H9 (cell line): ENCODE measurements around the gene DHX38. TPM values are rescaled to one million over a fixed set of nuclear protein-coding genes. Genes with fewer than 3 reads are reported as not detected.

Experiments used
- DNase-seq: peaks from one replicate; pipeline ENCODE4 v3.0.0-alpha.2; 2017
- H2AFZ ChIP-seq: one replicate; pipeline ENCODE4 v1.6.1; 2013; ENCODE audit warnings: mild to moderate bottlenecking, low read length, control low read depth, moderate library complexity
- H2AK5ac ChIP-seq: 2 replicates; pipeline ENCODE4 v1.6.1; 2013; ENCODE audit warnings: low read length, control low read depth, mixed read lengths; ENCODE audit not compliant: insufficient read length
- H2BK120ac ChIP-seq: one replicate; pipeline ENCODE4 v1.6.1; 2013; ENCODE audit warnings: low read depth, mild to moderate bottlenecking, low read length, control low read depth, inconsistent platforms; ENCODE audit not compliant: poor library complexity, severe bottlenecking
- H2BK12ac ChIP-seq: 2 replicates; pipeline ENCODE4 v1.6.1; 2013; ENCODE audit warnings: low read length, control low read depth, mixed read lengths, low read depth; ENCODE audit not compliant: insufficient read length
- H2BK15ac ChIP-seq: 2 replicates; pipeline ENCODE4 v1.6.1; 2013; ENCODE audit warnings: low read depth, low read length, control low read depth
- H2BK20ac ChIP-seq: one replicate; pipeline ENCODE4 v1.6.1; 2013; ENCODE audit warnings: low read depth, mild to moderate bottlenecking, low read length, control low read depth, inconsistent platforms; ENCODE audit not compliant: poor library complexity, severe bottlenecking
- H2BK5ac ChIP-seq: 2 replicates; pipeline ENCODE4 v1.6.1; 2013; ENCODE audit warnings: low read length, control low read depth, mixed read lengths; ENCODE audit not compliant: insufficient read length
- H3K14ac ChIP-seq: 2 replicates; pipeline ENCODE4 v1.6.1; 2013; ENCODE audit warnings: low read length, control low read depth; ENCODE audit not compliant: insufficient read depth
- H3K18ac ChIP-seq: 2 replicates; pipeline ENCODE4 v1.6.1; 2013; ENCODE audit warnings: low read depth, mild to moderate bottlenecking, mixed read lengths, low read length, control low read depth; ENCODE audit not compliant: insufficient read length
- H3K23ac ChIP-seq: 2 replicates; pipeline ENCODE4 v1.6.1; 2013; ENCODE audit warnings: low read length, control low read depth, mixed read lengths, low read depth; ENCODE audit not compliant: insufficient read length
- H3K23me2 ChIP-seq: 2 replicates; pipeline ENCODE4 v1.6.1; 2013; ENCODE audit warnings: low read depth, mild to moderate bottlenecking, mixed read lengths, low read length, control low read depth; ENCODE audit not compliant: insufficient read length, poor library complexity, severe bottlenecking
- H3K27ac ChIP-seq: 2 replicates; pipeline ENCODE4 v1.5.1; 2013; ENCODE audit warnings: low read length, control low read depth, mixed read lengths, low read depth; ENCODE audit not compliant: insufficient read length
- H3K27me3 ChIP-seq: 2 replicates; pipeline ENCODE4 v1.6.1; 2013; ENCODE audit warnings: low read length, control low read depth, inconsistent platforms; ENCODE audit not compliant: insufficient read depth
- H3K4ac ChIP-seq: 2 replicates; pipeline ENCODE4 v1.6.1; 2013; ENCODE audit warnings: low read depth, mild to moderate bottlenecking, control low read depth, inconsistent platforms, low read length, moderate library complexity
- H3K4me1 ChIP-seq: 2 replicates; pipeline ENCODE4 v1.6.1; 2013; ENCODE audit warnings: low read length, control low read depth, inconsistent platforms; ENCODE audit not compliant: insufficient read depth
- H3K4me2 ChIP-seq: 2 replicates; pipeline ENCODE4 v1.6.1; 2013; ENCODE audit warnings: low read length, control low read depth, mixed read lengths; ENCODE audit not compliant: insufficient read length, insufficient read depth
- H3K56ac ChIP-seq: 2 replicates; pipeline ENCODE4 v1.6.1; 2013; ENCODE audit warnings: low read depth, mild to moderate bottlenecking, mixed read lengths, low read length, control low read depth; ENCODE audit not compliant: insufficient read length
- H3K79me1 ChIP-seq: 2 replicates; pipeline ENCODE4 v1.6.1; 2013; ENCODE audit warnings: low read depth, mild to moderate bottlenecking, moderate library complexity, low read length, control low read depth, inconsistent platforms; ENCODE audit not compliant: insufficient read depth, poor library complexity, severe bottlenecking
- H3K79me2 ChIP-seq: 2 replicates; pipeline ENCODE4 v1.6.1; 2013; ENCODE audit warnings: low read length, control low read depth, inconsistent platforms; ENCODE audit not compliant: insufficient read depth
- H3K9ac ChIP-seq: 2 replicates; pipeline ENCODE4 v1.6.1; 2013; ENCODE audit warnings: low read length, control low read depth, mixed read lengths; ENCODE audit not compliant: insufficient read length; ENCODE audit errors: extremely low read depth
- H3K9me3 ChIP-seq: one replicate; pipeline ENCODE4 v1.6.1; 2013; ENCODE audit warnings: low read depth, low read length, inconsistent platforms; ENCODE audit not compliant: control insufficient read depth
- H3T11ph ChIP-seq: one replicate; pipeline ENCODE4 v1.6.1; 2013; ENCODE audit warnings: mild to moderate bottlenecking, low read length, control low read depth, inconsistent platforms
- H4K20me1 ChIP-seq: one replicate; pipeline ENCODE4 v1.6.1; 2013; ENCODE audit not compliant: control insufficient read depth, insufficient read length, insufficient read depth
- H4K5ac ChIP-seq: 2 replicates; pipeline ENCODE4 v1.6.1; 2013; ENCODE audit warnings: low read depth, mild to moderate bottlenecking, mixed read lengths, low read length, control low read depth; ENCODE audit not compliant: insufficient read length
- H4K8ac ChIP-seq: replicated peaks from 2 replicates; pipeline ENCODE4 v1.6.1; 2013; ENCODE audit warnings: low read length, control low read depth, mixed read lengths, low read depth; ENCODE audit not compliant: insufficient read length
- H4K91ac ChIP-seq: 2 replicates; pipeline ENCODE4 v1.6.1; 2013; ENCODE audit warnings: low read depth, mild to moderate bottlenecking, moderate library complexity, mixed read lengths, low read length, control low read depth; ENCODE audit not compliant: insufficient read length
- H3K27ac Mint-ChIP-seq, 3 experiments: 2 replicates in 2 of 3; 3 replicates in 1 of 3; pipeline ENCODE4 v1.8.0; 2020 to 2021; ENCODE audit warnings: mixed read lengths in 3 of 3, mild to moderate bottlenecking in 1 of 3, moderate library complexity in 1 of 3
- H3K27me3 Mint-ChIP-seq: 2 replicates; pipeline ENCODE4 v1.8.0; 2021; ENCODE audit warnings: low read depth, mild to moderate bottlenecking, moderate library complexity, mixed read lengths
- H3K36me3 Mint-ChIP-seq, 3 experiments: 2 replicates in 2 of 3; 3 replicates in 1 of 3; pipeline ENCODE4 v1.8.0; 2020 to 2021; ENCODE audit warnings: low read depth in 3 of 3, mixed read lengths in 3 of 3; ENCODE audit not compliant: insufficient read depth in 1 of 3
- H3K4me1 Mint-ChIP-seq, 2 experiments: 2 replicates each; pipeline ENCODE4 v1.8.0; 2020; ENCODE audit warnings: mixed read lengths in 2 of 2
- H3K4me3 Mint-ChIP-seq, 2 experiments: 2 replicates in 1 of 2; 3 replicates in 1 of 2; pipeline ENCODE4 v1.8.0; 2020 to 2021; ENCODE audit warnings: mild to moderate bottlenecking in 2 of 2, mixed read lengths in 2 of 2, moderate library complexity in 1 of 2
- H3K9me3 Mint-ChIP-seq, 2 experiments: 2 replicates in 1 of 2; 3 replicates in 1 of 2; pipeline ENCODE4 v1.8.0; 2020; ENCODE audit warnings: mild to moderate bottlenecking in 2 of 2, mixed read lengths in 2 of 2, moderate library complexity in 1 of 2
- CTCF ChIP-seq: fragments of 200-600 bp; sonication (generic); conservative IDR thresholded peaks from 3 replicates; pipeline ENCODE4 v1.8.0; 2021; ENCODE audit warnings: antibody characterized with exemption, mild to moderate bottlenecking
- WGBS: extraction: QIAGEN DNeasy Blood & Tissue Kit; methylation state at CpG from one replicate; pipeline ENCODE4 v1.1.7; 2013; ENCODE audit warnings: missing lambda C conversion rate, low lambda C conversion rate, mixed read lengths; ENCODE audit not compliant: insufficient read length; ENCODE audit errors: extremely low coverage; 5-methylcytosine and 5-hydroxymethylcytosine counted together
- total RNA-seq: library from RNA; stranded (reverse); gene quantifications from 2 replicates; pipeline ENCODE4 v1.2.1, GENCODE V29; 2021

Gene DHX38
- total RNA-seq, 1 experiment from 2014 or later = 60.5 TPM

GRCh38 chr16:72092832-72093447 is 707 bp upstream of the DHX38 start:
- Mint-ChIP-seq H3K9me3 (no peaks in the 10 kb centered on the region), H3K36me3 (peaks cover 2 to 39% (median 38%) of the 10 kb centered on the region in 3 experiments; a peak in 5 of 7 replicates), H3K4me3 (peak overlapping the region; percentile 98), H3K4me1 (peaks cover 14 to 16% of the 10 kb centered on the region in 2 experiments), H3K27ac (peak overlapping the region; percentile 65 to 98 (median 96); a peak in 6 of 7 replicates), H3K27me3 (no peaks in the 10 kb centered on the region)
- peaks cover 6% of the 10 kb centered on the region for H3K23me2 ChIP-seq
- H3K23ac ChIP-seq = no peak overlapping the region
- no peak overlapping the region for H2BK5ac ChIP-seq
- no peak overlapping the region for H3K27ac ChIP-seq
- H2BK20ac ChIP-seq = no peak overlapping the region
- H3K56ac ChIP-seq = no peak overlapping the region
- H2BK15ac ChIP-seq = no peak overlapping the region
- H3T11ph ChIP-seq = no peak overlapping the region
- no peak overlapping the region for H2BK12ac ChIP-seq
- no peak for DNase-seq
- H3K4ac ChIP-seq = no peak overlapping the region
- H3K4me1 ChIP-seq = peaks cover 7% of the 10 kb centered on the region; the same call in 1 of the 2 replicates
- H2AFZ ChIP-seq = peak overlapping the region; percentile 69
- H4K91ac ChIP-seq = no peak overlapping the region
- no peak overlapping the region for H4K8ac ChIP-seq
- no peaks in the 10 kb centered on the region for H3K27me3 ChIP-seq
- H3K18ac ChIP-seq = peak overlapping the region; percentile 27
- H4K5ac ChIP-seq = no peak overlapping the region
- peak overlapping the region; percentile 64 for H3K9ac ChIP-seq
- H4K20me1 ChIP-seq = no peaks in the 10 kb centered on the region
- no CpG with 5 or more reads among the region's 22 CpGs for WGBS
- H3K14ac ChIP-seq = peak overlapping the region; percentile 44; the same call in 1 of the 2 replicates
- H3K79me2 ChIP-seq = peaks cover 12% of the 10 kb centered on the region; the same call in 1 of the 2 replicates
- no peak for TF ChIP-seq CTCF
- H2AK5ac ChIP-seq = no peak overlapping the region
- H3K9me3 ChIP-seq = no peaks in the 10 kb centered on the region
- peaks cover 7% of the 10 kb centered on the region for H3K79me1 ChIP-seq
- no peak overlapping the region for H2BK120ac ChIP-seq
- peak overlapping the region; percentile 64 for H3K4me2 ChIP-seq
